IMR-90 (cell line): ENCODE results near the gene THOC6. TPM values are rescaled to one million over a fixed set of nuclear protein-coding genes. Genes with fewer than 3 reads are reported as not detected.

Experiments
- ATAC-seq: fragments of 200-7000 bp; cut with Tn5 transposase; 2 replicates; pipeline ENCODE4 v1.9.1; 2020; ENCODE audit warnings: low read depth, mild to moderate bottlenecking, moderate library complexity
- BruUV-seq: library from RNA; stranded (reverse); fragments of 400-500 nt; replicated peaks from 2 replicates; lab custom pipeline; 2021; lab: Mats Ljungman, UMichigan
- CTCF ChIA-PET: fragments of 300-600 bp; formaldehyde crosslinking; extraction: SDS; loops from one replicate; lab custom pipeline; 2021; ENCODE audit warnings: antibody characterized with exemption; lab: Yijun Ruan, JAX
- POLR2A ChIA-PET: fragments of 300-600 bp; sonication (Branson Sonifier 250); formaldehyde crosslinking; loops from one replicate; lab custom pipeline; 2022; ENCODE audit warnings: antibody characterized with exemption; ENCODE audit not compliant: unreplicated experiment; lab: Charles Lee
- DNase-seq: peaks from one replicate; pipeline ENCODE4 v3.0.0; 2013
- H2AFZ ChIP-seq: replicated peaks from 2 replicates; pipeline ENCODE3; 2013; ENCODE audit warnings: low read length, mild to moderate bottlenecking; ENCODE audit not compliant: poor library complexity
- H2AK5ac ChIP-seq: 2 replicates; pipeline ENCODE4 v1.6.1; 2013; ENCODE audit warnings: low read depth, low read length, inconsistent platforms
- H2AK9ac ChIP-seq: replicated peaks from 2 replicates; pipeline ENCODE3; 2013; ENCODE audit warnings: mild to moderate bottlenecking, low read depth, low read length, moderate library complexity; ENCODE audit not compliant: poor library complexity
- H2BK120ac ChIP-seq: 2 replicates; pipeline ENCODE4 v1.6.1; 2013; ENCODE audit warnings: low read depth, low read length, inconsistent platforms
- H2BK15ac ChIP-seq: 3 replicates; pipeline ENCODE4 v1.6.1; 2013; ENCODE audit warnings: low read depth, low read length, inconsistent platforms
- H2BK20ac ChIP-seq: 2 replicates; pipeline ENCODE4 v1.6.1; 2013; ENCODE audit warnings: low read depth, mild to moderate bottlenecking, inconsistent platforms, low read length, moderate library complexity
- H2BK5ac ChIP-seq: 2 replicates; pipeline ENCODE4 v1.6.1; 2013; ENCODE audit warnings: mild to moderate bottlenecking, low read depth, low read length, inconsistent platforms; ENCODE audit not compliant: poor library complexity, severe bottlenecking
- H3K14ac ChIP-seq: replicated peaks from 2 replicates; pipeline ENCODE4 v1.6.1; 2013; ENCODE audit warnings: low read depth, low read length, inconsistent platforms
- H3K18ac ChIP-seq: 2 replicates; pipeline ENCODE4 v1.6.1; 2013; ENCODE audit warnings: low read depth, low read length, control low read depth
- H3K23ac ChIP-seq: 2 replicates; pipeline ENCODE4 v1.6.1; 2013; ENCODE audit warnings: low read depth, low read length, inconsistent platforms
- H3K27ac ChIP-seq: 2 replicates; pipeline ENCODE4 v1.5.1; 2013; ENCODE audit warnings: mild to moderate bottlenecking, control low read depth, low read length; ENCODE audit not compliant: insufficient read depth
- H3K27me3 ChIP-seq: 2 replicates; pipeline ENCODE4 v1.6.1; 2013; ENCODE audit warnings: low read length; ENCODE audit not compliant: control insufficient read depth, insufficient read depth
- H3K36me3 ChIP-seq: 2 replicates; pipeline ENCODE4 v1.6.1; 2013; ENCODE audit warnings: low read length, mixed read lengths; ENCODE audit not compliant: control insufficient read depth, insufficient read depth
- H3K4ac ChIP-seq: 2 replicates; pipeline ENCODE4 v1.6.1; 2013; ENCODE audit warnings: low read depth, low read length, inconsistent platforms
- H3K4me1 ChIP-seq: 2 replicates; pipeline ENCODE4 v1.6.1; 2013; ENCODE audit warnings: low read length, mixed read lengths; ENCODE audit not compliant: control insufficient read depth, insufficient read depth
- H3K4me2 ChIP-seq: 2 replicates; pipeline ENCODE4 v1.6.1; 2013; ENCODE audit warnings: low read depth, mild to moderate bottlenecking, control low read depth, low read length, moderate library complexity
- H3K4me3 ChIP-seq: 2 replicates; pipeline ENCODE4 v1.5.1; 2013; ENCODE audit warnings: low read depth, mild to moderate bottlenecking, control low read depth, low read length, moderate library complexity; ENCODE audit not compliant: insufficient read depth
- H3K56ac ChIP-seq: 2 replicates; pipeline ENCODE4 v1.6.1; 2013; ENCODE audit warnings: low read length, inconsistent platforms; ENCODE audit not compliant: insufficient read depth; ENCODE audit errors: extremely low read depth
- H3K79me1 ChIP-seq, 2 experiments: 2 replicates each; pipeline ENCODE4 v1.6.1; 2013; ENCODE audit warnings: low read length in 2 of 2, inconsistent platforms in 1 of 2, low read depth in 1 of 2
- H3K9ac ChIP-seq: 2 replicates; pipeline ENCODE4 v1.6.1; 2013; ENCODE audit warnings: low read depth, low read length, control low read depth
- H3K9me1 ChIP-seq: 2 replicates; pipeline ENCODE4 v1.6.1; 2013; ENCODE audit warnings: low read length, inconsistent platforms; ENCODE audit not compliant: insufficient read depth
- H3K9me3 ChIP-seq: 2 replicates; pipeline ENCODE4 v1.6.1; 2013; ENCODE audit warnings: low read length; ENCODE audit not compliant: control insufficient read depth, insufficient read depth
- H4K20me1 ChIP-seq: 2 replicates; pipeline ENCODE4 v1.6.1; 2013; ENCODE audit warnings: low read length, inconsistent platforms; ENCODE audit not compliant: insufficient read depth
- H4K5ac ChIP-seq: 2 replicates; pipeline ENCODE4 v1.6.1; 2013; ENCODE audit warnings: mild to moderate bottlenecking, low read depth, low read length, control low read depth
- H4K8ac ChIP-seq, 2 experiments: 2 replicates each; pipeline ENCODE4 v1.6.1; 2013; ENCODE audit warnings: low read depth in 2 of 2, low read length in 2 of 2, control low read depth in 1 of 2, inconsistent platforms in 1 of 2
- H4K91ac ChIP-seq: 2 replicates; pipeline ENCODE4 v1.6.1; 2013; ENCODE audit warnings: low read depth, low read length, inconsistent platforms; ENCODE audit not compliant: insufficient read depth
- CHD1 ChIP-seq: IDR thresholded peaks from 2 replicates; pipeline ENCODE4 v1.6.1; 2012; ENCODE audit warnings: low read depth, low read length, improper control_type of control experiment
- MAZ ChIP-seq: IDR thresholded peaks from 2 replicates; pipeline ENCODE4 v1.6.1; 2012; ENCODE audit warnings: low read depth, mild to moderate bottlenecking, low read length, improper control_type of control experiment, moderate library complexity, borderline replicate concordance
- MXI1 ChIP-seq: IDR thresholded peaks from 2 replicates; pipeline ENCODE4 v1.6.1; 2012; ENCODE audit warnings: low read depth, mild to moderate bottlenecking, low read length, moderate library complexity, borderline replicate concordance
- RCOR1 ChIP-seq: IDR thresholded peaks from 2 replicates; pipeline ENCODE4 v1.6.1; 2012; ENCODE audit warnings: mild to moderate bottlenecking, low read length, improper control_type of control experiment; ENCODE audit not compliant: insufficient replicate concordance
- RFX5 ChIP-seq: IDR thresholded peaks from 2 replicates; pipeline ENCODE4 v1.8.0; 2012; ENCODE audit warnings: low read depth, mild to moderate bottlenecking, low read length, moderate library complexity
- SMC3 ChIP-seq: fragments of 150-350 bp; IDR thresholded peaks from 2 replicates; pipeline ENCODE4 v1.6.1; 2016; ENCODE audit warnings: low read depth, mild to moderate bottlenecking, antibody characterized with exemption, low read length, moderate library complexity
- WGBS, 2 experiments: methylation state at CpG; one replicate each; pipeline versions ENCODE4 v1.1.5 to v1.1.7; 2013; ENCODE audit warnings: missing lambda C conversion rate in 2 of 2; ENCODE audit not compliant: insufficient read length in 1 of 2; ENCODE audit errors: extremely low coverage in 2 of 2; 5-methylcytosine and 5-hydroxymethylcytosine counted together
- dilution Hi-C: fragments of 300-500 bp; cut with HindIII; formaldehyde crosslinking; loops from one replicate; pipeline ENCODE4 v1.14.3; 2018; ENCODE audit warnings: low sequenced_read_pairs; ENCODE audit not compliant: unreplicated experiment
- in situ Hi-C: fragments of 300-500 bp; cut with MboI; formaldehyde crosslinking; loops from 3 replicates; pipeline ENCODE4 v1.14.3; 2019; ENCODE audit warnings: low sequenced_read_pairs, inconsistent platforms, mixed read lengths
- intact Hi-C: fragments of 100-400 bp; cut with micrococcal nuclease; formaldehyde crosslinking; loops from 2 replicates; pipeline ENCODE4 v1.10.0; 2022
- polyA plus RNA-seq, 3 experiments: library from polyadenylated mRNA; depleted of rRNA; stranded (reverse); fragments of >200 nt; gene quantifications; 2 replicates each; pipeline ENCODE4 v1.2.3, GENCODE V29; 2012; ENCODE audit warnings: low replicate concordance in 1 of 3
- total RNA-seq: library from RNA; depleted of rRNA; stranded (reverse); fragments of >200 nt; gene quantifications from 2 replicates; pipeline ENCODE4 v1.2.3, GENCODE V29; 2012
- TF ChIP-seq, protein P1 (sequence below): fragments of 150-350 bp; IDR thresholded peaks from 2 replicates; pipeline ENCODE4 v1.6.1; 2017; ENCODE audit warnings: mild to moderate bottlenecking, antibody characterized with exemption, low read length, low read depth

Gene THOC6
- total and polyA plus RNA-seq, 2 of the 4 experiments (the other 2 are of a cell fraction): 16.8 to 23.1 TPM

DNA sequence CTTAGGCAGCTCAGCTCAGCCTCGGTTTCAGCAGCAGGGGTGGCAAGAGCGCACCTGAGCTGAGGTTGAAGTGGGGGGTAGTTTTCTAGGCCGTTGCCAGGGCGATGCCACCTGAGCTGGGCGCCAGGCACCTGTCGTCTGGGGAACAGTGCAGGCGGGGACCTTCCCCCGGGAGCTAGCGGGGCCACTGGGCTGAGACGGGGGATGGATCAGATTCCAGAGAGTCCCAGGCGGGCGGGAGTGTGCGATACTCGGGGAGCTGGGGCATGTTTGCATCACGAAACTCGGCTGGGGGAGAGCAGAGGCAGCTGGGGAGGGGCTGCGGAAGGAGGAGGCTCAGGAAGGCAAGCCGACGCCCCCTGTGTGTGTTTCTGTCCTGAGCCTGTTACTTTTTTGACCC, 11.6 kb upstream of the THOC6 start:
- Histone ChIP-seq H3K36me3 (no peaks in the 10 kb centered on the region), H3K18ac (no peak overlapping the region), H3K56ac (no peak overlapping the region), H2BK5ac (no peak overlapping the region), H3K79me1 (no peaks in the 10 kb centered on the region), H4K8ac (no peak overlapping the region), H3K4ac (no peak overlapping the region), H3K9ac (no peak overlapping the region), H2BK120ac (no peak overlapping the region), H3K23ac (no peak overlapping the region), H3K4me1 (peaks cover 3% of the 10 kb centered on the region; the same call in 1 of the 2 replicates), H3K9me1 (no peaks in the 10 kb centered on the region), H3K9me3 (no peaks in the 10 kb centered on the region), H4K91ac (no peak overlapping the region), H2AK5ac (no peak overlapping the region), H3K27ac (no peak overlapping the region), H2AFZ (peak overlapping the region; percentile 28), H2BK20ac (no peak overlapping the region), H3K4me3 (no peak overlapping the region), H4K5ac (no peak overlapping the region), H2BK15ac (no peak overlapping the region), H3K14ac (no peak overlapping the region), H3K27me3 (peaks cover 45% of the 10 kb centered on the region), H2AK9ac (no peak overlapping the region), H3K4me2 (no peak overlapping the region), H4K20me1 (peaks cover 4% of the 10 kb centered on the region; the same call in 1 of the 2 replicates)
- ChIA-PET POLR2A (interaction anchor here (1.4 kb wide), 1 partner anchor 11 kb away, joined by 3 read pairs; no protein-coding TSS in a partner anchor), CTCF (interaction anchor here (0.6 kb wide), 2 partner anchors 8 to 29 kb away, joined by 3 to 5 read pairs; no protein-coding TSS in a partner anchor)
- TF ChIP-seq MXI1 (no peak), RFX5 (no peak), RCOR1 (no peak), MAZ (no peak), SMC3 (no peak), CHD1 (no peak)
- TF ChIP-seq, protein P1, sequence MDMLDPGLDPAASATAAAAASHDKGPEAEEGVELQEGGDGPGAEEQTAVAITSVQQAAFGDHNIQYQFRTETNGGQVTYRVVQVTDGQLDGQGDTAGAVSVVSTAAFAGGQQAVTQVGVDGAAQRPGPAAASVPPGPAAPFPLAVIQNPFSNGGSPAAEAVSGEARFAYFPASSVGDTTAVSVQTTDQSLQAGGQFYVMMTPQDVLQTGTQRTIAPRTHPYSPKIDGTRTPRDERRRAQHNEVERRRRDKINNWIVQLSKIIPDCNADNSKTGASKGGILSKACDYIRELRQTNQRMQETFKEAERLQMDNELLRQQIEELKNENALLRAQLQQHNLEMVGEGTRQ: no peak
- BruUV-seq: no TSS peak
- intact Hi-C loops (no loop called here), in situ Hi-C loops (no loop called here), dilution Hi-C loops (no loop called here)
- DNase-seq (no peak), ATAC-seq (no peak)
- WGBS, 2 experiments: 30% methylated on average over 9 of the region's 19 CpGs; no CpG with 5 or more reads in 1 of the 2 experiments
